ENCODE results near the gene SLC4A1AP. TPM values are rescaled to one million over a fixed set of nuclear protein-coding genes. Genes with fewer than 3 reads are reported as not detected.
A peak's percentile ranks its signal among the peaks of the same experiment; 100 is the strongest.

The SLC4A1AP gene
- total and polyA plus RNA-seq, 2 of the 13 experiments (the other 11 are each of a cell fraction or from before 2014, with no cell fraction given), result 15.3 to 44.6 TPM

DNA sequence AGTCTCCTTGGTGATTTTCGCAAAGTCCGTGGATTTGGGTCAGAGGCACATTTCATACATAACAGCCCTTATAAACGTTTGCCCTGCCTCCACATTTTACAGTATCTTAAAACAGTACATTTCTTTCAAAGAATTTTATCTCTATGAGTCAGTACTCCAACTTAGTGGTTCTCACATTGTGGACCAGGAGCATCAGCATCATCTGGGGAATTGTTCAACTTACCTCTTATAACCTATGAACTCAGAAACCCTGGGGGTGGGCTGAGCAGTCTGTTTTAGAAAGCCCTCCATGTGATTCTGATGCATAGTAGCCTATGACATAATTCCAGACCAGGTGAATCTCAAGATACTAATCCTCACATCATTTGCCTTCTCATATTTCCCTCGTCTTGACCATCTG is 12.6 kb upstream of the SLC4A1AP start:
- no peak for FAIRE-seq
- in situ Hi-C loops (cut with HindIII; ENCODE audit: extremely low pct_ligation_motif_present, low pct_unique_long_range_greater_than_20kb) (no loop called here), intact Hi-C loops (cut with micrococcal nuclease; ENCODE audit: unreplicated experiment) (no loop called here)
- TF ChIP-seq ZNF770 (CRISPR knock-in tag; IDR thresholded peaks at IDR 0.05) (no peak), POLR2G (IDR thresholded peaks at IDR 0.05; ENCODE audit: low read depth, low read length) (peak; percentile 35; the same call in 1 of the 2 replicates)
- no peak for DNase-seq (ENCODE audit: low spot score)
- Histone ChIP-seq H3K4me2 (ENCODE audit: low read depth, low read length) (no peak overlapping the region), H3K27ac (ENCODE audit: extremely low read length, insufficient read depth, low read length) (no peak overlapping the region), H2AFZ (ENCODE audit: low read length) (no peak overlapping the region), H3K9me3 (ENCODE audit: low read length) (no peaks in the 10 kb centered on the region), H3K9ac (ENCODE audit: insufficient read depth, low read depth, low read length) (no peak overlapping the region), H3K79me2 (ENCODE audit: insufficient read depth, low read length) (no peaks in the 10 kb centered on the region), H3K36me3 (replicated peaks in 1 of 2; ENCODE audit: control insufficient read depth in 1 of 2, insufficient read depth in 2 of 2, low read length in 2 of 2) (peaks cover 34 to 89% of the 10 kb centered on the region in 2 experiments), H3K4me1 (ENCODE audit: insufficient read depth, low read length) (no peaks in the 10 kb centered on the region), H3K27me3 (ENCODE audit: control insufficient read depth in 1 of 2, insufficient read depth in 2 of 2, low read length in 2 of 2) (no peaks in the 10 kb centered on the region), H3K4me3 (replicated peaks in 1 of 3; ENCODE audit: insufficient read depth in 1 of 3, low read depth in 2 of 3, low read length in 3 of 3) (no peak overlapping the region), H4K20me1 (ENCODE audit: insufficient read depth, low read length) (no peaks in the 10 kb centered on the region)
- ChIA-PET CTCF (ENCODE audit: low intra/inter-chr PET ratio, low total read pairs) (no interaction called here), POLR2A (interaction anchor here (3.2 kb wide), 1 partner anchor 12 kb away, joined by 7 read pairs; the partner anchor contains the start of genes SLC4A1AP and SUPT7L)
- ATAC-seq, result no peak
- BruUV-seq (replicated peaks), result TSS peak; percentile 7
- 86% methylated on average over 4 of the region's 4 CpGs for WGBS (ENCODE audit: low lambda C conversion rate)

DNA sequence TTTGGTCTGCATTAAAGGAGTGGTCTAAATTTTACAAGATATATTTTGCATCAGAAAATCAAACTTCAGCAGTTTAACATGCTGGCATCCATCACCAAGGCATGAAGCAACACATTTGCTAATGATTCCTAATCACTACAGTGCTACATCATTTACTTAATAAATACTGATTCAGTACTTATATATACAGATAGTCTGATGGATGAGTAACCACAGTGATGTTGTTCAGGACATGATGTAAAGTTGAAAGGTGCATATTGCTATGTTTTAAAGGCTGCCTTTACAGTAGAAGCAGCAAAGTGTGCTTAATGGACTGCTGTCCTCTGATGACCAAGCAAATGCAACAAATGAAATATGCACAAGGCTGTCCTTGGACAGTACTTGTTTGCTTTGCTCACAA is 11.3 kb upstream of the SLC4A1AP start:
- H3K4me2 ChIP-seq (ENCODE audit: low read depth, low read length), result no peak overlapping the region
- POLR2A ChIA-PET, result interaction anchor here (1.4 to 1.6 kb wide), 2 partner anchors 11 to 29 kb away, joined by 4 to 5 read pairs; partner anchors contain the start of genes SLC4A1AP and SUPT7L

More for the DNA sequence above, 11.3 kb upstream of the SLC4A1AP start:
- H3K4me3 ChIP-seq (replicated peaks in 1 of 3; ENCODE audit: insufficient read depth in 1 of 3, low read depth in 2 of 3, low read length in 3 of 3), result no peak overlapping the region
- CTCF ChIA-PET (ENCODE audit: low intra/inter-chr PET ratio, low total read pairs), result no interaction called here
- no peak overlapping the region for H2AFZ ChIP-seq (ENCODE audit: low read length)
- no peak overlapping the region for H3K9ac ChIP-seq (ENCODE audit: insufficient read depth, low read depth, low read length)
- peaks cover 40 to 91% of the 10 kb centered on the region in 2 experiments for H3K36me3 ChIP-seq (replicated peaks in 1 of 2; ENCODE audit: control insufficient read depth in 1 of 2, insufficient read depth in 2 of 2, low read length in 2 of 2)
- H3K9me3 ChIP-seq (ENCODE audit: low read length), result no peaks in the 10 kb centered on the region
- no TSS peak for BruUV-seq (replicated peaks)
- no peaks in the 10 kb centered on the region for H3K4me1 ChIP-seq (ENCODE audit: insufficient read depth, low read length)
- no peak overlapping the region for H3K27ac ChIP-seq (ENCODE audit: extremely low read length, insufficient read depth, low read length)
- no peaks in the 10 kb centered on the region for H4K20me1 ChIP-seq (ENCODE audit: insufficient read depth, low read length)
- FAIRE-seq (no peak), ATAC-seq (no peak), DNase-seq (ENCODE audit: low spot score) (no peak)
- in situ Hi-C loops (cut with HindIII; ENCODE audit: extremely low pct_ligation_motif_present, low pct_unique_long_range_greater_than_20kb) (no loop called here), intact Hi-C loops (cut with micrococcal nuclease; ENCODE audit: unreplicated experiment) (no loop called here)
- no peak for TF ChIP-seq ZNF790 (CRISPR knock-in tag; IDR thresholded peaks at IDR 0.05; ENCODE audit: borderline replicate concordance)
- TF ChIP-seq KMT2A (CRISPR knock-in tag; IDR thresholded peaks at IDR 0.05), result no peak
- TF ChIP-seq, protein P1, sequence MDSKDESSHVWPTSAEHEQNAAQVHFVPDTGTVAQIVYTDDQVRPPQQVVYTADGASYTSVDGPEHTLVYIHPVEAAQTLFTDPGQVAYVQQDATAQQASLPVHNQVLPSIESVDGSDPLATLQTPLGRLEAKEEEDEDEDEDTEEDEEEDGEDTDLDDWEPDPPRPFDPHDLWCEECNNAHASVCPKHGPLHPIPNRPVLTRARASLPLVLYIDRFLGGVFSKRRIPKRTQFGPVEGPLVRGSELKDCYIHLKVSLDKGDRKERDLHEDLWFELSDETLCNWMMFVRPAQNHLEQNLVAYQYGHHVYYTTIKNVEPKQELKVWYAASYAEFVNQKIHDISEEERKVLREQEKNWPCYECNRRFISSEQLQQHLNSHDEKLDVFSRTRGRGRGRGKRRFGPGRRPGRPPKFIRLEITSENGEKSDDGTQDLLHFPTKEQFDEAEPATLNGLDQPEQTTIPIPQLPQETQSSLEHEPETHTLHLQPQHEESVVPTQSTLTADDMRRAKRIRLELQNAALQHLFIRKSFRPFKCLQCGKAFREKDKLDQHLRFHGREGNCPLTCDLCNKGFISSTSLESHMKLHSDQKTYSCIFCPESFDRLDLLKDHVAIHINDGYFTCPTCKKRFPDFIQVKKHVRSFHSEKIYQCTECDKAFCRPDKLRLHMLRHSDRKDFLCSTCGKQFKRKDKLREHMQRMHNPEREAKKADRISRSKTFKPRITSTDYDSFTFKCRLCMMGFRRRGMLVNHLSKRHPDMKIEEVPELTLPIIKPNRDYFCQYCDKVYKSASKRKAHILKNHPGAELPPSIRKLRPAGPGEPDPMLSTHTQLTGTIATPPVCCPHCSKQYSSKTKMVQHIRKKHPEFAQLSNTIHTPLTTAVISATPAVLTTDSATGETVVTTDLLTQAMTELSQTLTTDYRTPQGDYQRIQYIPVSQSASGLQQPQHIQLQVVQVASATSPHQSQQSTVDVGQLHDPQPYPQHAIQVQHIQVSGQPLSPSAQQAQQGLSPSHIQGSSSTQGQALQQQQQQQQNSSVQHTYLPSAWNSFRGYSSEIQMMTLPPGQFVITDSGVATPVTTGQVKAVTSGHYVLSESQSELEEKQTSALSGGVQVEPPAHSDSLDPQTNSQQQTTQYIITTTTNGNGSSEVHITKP (CRISPR knock-in tag; IDR thresholded peaks at IDR 0.05; ENCODE audit: low read depth), result no peak
- TF ChIP-seq RBM22 (optimal IDR thresholded peaks at IDR 0.05; ENCODE audit: low read length), result peak; percentile 79
- no peak for TF ChIP-seq NFE2L2 (IDR thresholded peaks at IDR 0.05; ENCODE audit: low read length)
- H3K79me2 ChIP-seq (ENCODE audit: insufficient read depth, low read length), result no peaks in the 10 kb centered on the region
- no peaks in the 10 kb centered on the region for H3K27me3 ChIP-seq (ENCODE audit: control insufficient read depth in 1 of 2, insufficient read depth in 2 of 2, low read length in 2 of 2)

Data from HepG2 (cell line).